Sigmoid colon (tissue), 7 donors: ENCODE results near the gene ERI3. TPM values are rescaled to one million over a fixed set of nuclear protein-coding genes. Genes with fewer than 3 reads are reported as not detected.

Experiments used
- DNase-seq: peaks from one replicate; pipeline ENCODE4 v3.0.0-alpha.2; 2019
- H3K27ac ChIP-seq, 4 donors: fragments of 200-600 bp; sonication (generic); one replicate each; pipeline ENCODE4 v1.5.1; 2016 to 2019; ENCODE audit warnings: mild to moderate bottlenecking in 1 of 4
- H3K27me3 ChIP-seq, 3 donors: fragments of 200-600 bp; sonication (generic); one replicate each; pipeline ENCODE4 v1.5.1; 2019; ENCODE audit warnings: mild to moderate bottlenecking in 1 of 3
- H3K36me3 ChIP-seq, 4 donors: fragments of 200-600 bp; sonication (generic); one replicate each; pipeline ENCODE4 v1.5.1; 2016 to 2019
- H3K4me1 ChIP-seq, 4 donors: fragments of 200-600 bp; sonication (generic); one replicate each; pipeline ENCODE4 v1.5.1; 2017 to 2019
- H3K4me3 ChIP-seq, 4 donors: fragments of 200-600 bp; sonication (generic); one replicate each; pipeline ENCODE4 v1.5.1; 2017 to 2019; ENCODE audit warnings: mild to moderate bottlenecking in 2 of 4, moderate library complexity in 1 of 4
- H3K9me3 ChIP-seq, 4 donors: fragments of 200-600 bp in 3 of 4; sonication (generic) in 3 of 4; one replicate each; pipeline versions ENCODE4 v1.5.1 to v1.6.1; 2013 to 2019
- EP300 ChIP-seq, 4 donors: sonication (generic); formaldehyde crosslinking; IDR thresholded peaks; one replicate each; pipeline ENCODE4 v1.6.1; 2017; ENCODE audit warnings: antibody characterized with exemption in 4 of 4
- POLR2A ChIP-seq, 2 donors: fragments of 450-650 bp; IDR thresholded peaks; one replicate each; pipeline ENCODE4 v1.6.1; 2016; ENCODE audit warnings: antibody characterized with exemption in 2 of 2, mild to moderate bottlenecking in 2 of 2, moderate library complexity in 2 of 2
- POLR2AphosphoS5 ChIP-seq, 4 donors: sonication (generic); formaldehyde crosslinking; IDR thresholded peaks; one replicate each; pipeline ENCODE4 v1.6.1; 2017; ENCODE audit warnings: antibody characterized with exemption in 4 of 4
- WGBS, 2 donors: extraction: QIAGEN DNeasy Blood & Tissue Kit; methylation state at CpG; one replicate each; pipeline ENCODE4 v1.1.7; 2013; 5-methylcytosine and 5-hydroxymethylcytosine counted together
- intact Hi-C: fragments of 100-400 bp; cut with DNase I; formaldehyde crosslinking; loops from one replicate; pipeline ENCODE4 v1.15.1; 2023
- polyA plus RNA-seq, 3 donors: library from polyadenylated mRNA; stranded (reverse); fragments of 200-250 nt; gene quantifications; one replicate each; pipeline ENCODE4 v1.2.3, GENCODE V29; 2013
- total RNA-seq, 4 donors: library from RNA; depleted of rRNA; stranded (reverse); fragments of >200 nt; gene quantifications; one replicate each; pipeline ENCODE4 v1.1.0, GENCODE V29; 2016
- TF ChIP-seq, protein P1 (sequence below), 4 experiments: fragments of 450-650 bp in 3 of 4; fragments of 200-600 bp in 1 of 4; IDR thresholded peaks; one replicate each; pipeline ENCODE4 v1.5.1; 2016 to 2019; ENCODE audit warnings: antibody characterized with exemption in 4 of 4, mild to moderate bottlenecking in 3 of 4, moderate library complexity in 2 of 4
- donor health status: healthy with polysubstance abuse.
- donor health status: Bipolar disorder and iron deficiency.
- donor health status: healthy.

Gene ERI3
- total and polyA plus RNA-seq, 7 donors = 25.6 to 88.3 (median 40.3) TPM

DNA sequence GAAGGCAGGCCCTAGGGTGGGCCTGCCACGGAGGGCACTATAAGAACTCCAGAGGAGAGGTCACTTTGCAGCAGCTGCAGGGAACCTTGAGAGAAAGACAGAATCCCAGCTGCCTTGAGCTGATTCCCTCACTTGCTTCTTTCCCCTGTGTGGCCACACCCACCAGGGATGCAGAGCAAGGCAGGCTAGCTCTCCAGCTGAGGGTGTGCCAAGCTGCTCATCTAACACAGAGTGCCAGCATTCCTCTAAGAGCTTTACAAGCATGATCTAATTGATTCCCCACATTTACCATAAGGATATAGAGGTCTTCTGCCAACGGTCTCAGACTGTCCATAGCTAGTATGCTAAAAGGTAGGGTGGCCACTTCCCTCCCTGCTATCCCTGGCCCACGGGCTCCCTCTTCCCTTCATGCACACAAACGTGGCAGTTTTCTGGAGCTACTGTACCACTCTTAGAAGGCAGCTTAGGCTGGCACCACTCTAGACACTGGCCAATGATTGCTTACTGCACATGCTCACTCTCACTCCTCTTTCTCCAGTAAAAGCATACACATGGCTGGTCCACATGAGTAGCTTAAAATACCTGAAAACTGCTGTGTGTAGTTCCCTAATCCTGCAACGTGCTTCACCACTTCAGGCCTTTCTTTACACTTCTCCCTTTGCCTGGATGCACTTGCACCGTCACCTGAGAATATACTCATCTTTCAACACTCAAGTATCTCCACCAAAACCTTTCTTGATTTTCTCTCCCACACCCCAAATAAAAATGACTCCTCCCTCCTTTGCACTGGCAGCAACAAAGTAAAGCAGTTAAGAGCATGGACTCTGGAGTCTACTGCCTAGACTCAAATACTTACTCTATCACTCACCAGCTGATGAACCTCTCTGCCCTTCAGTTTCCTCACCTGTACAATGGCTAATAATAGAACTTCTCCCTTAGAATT, 84.1 kb downstream of the ERI3 start:
- Histone ChIP-seq H3K36me3 (peaks cover 0 to 5% (median 0%) of the 10 kb centered on the region in 4 donors), H3K4me1 (peaks cover 0 to 15% (median 11%) of the 10 kb centered on the region in 4 donors), H3K4me3 (no peak overlapping the region), H3K9me3 (no peaks in the 10 kb centered on the region), H3K27me3 (no peaks in the 10 kb centered on the region), H3K27ac (no peak overlapping the region)
- 30 to 66% methylated on average over 6 of the region's 6 CpGs for WGBS, 2 donors
- intact Hi-C loops = no loop called here
- TF ChIP-seq, protein P1, sequence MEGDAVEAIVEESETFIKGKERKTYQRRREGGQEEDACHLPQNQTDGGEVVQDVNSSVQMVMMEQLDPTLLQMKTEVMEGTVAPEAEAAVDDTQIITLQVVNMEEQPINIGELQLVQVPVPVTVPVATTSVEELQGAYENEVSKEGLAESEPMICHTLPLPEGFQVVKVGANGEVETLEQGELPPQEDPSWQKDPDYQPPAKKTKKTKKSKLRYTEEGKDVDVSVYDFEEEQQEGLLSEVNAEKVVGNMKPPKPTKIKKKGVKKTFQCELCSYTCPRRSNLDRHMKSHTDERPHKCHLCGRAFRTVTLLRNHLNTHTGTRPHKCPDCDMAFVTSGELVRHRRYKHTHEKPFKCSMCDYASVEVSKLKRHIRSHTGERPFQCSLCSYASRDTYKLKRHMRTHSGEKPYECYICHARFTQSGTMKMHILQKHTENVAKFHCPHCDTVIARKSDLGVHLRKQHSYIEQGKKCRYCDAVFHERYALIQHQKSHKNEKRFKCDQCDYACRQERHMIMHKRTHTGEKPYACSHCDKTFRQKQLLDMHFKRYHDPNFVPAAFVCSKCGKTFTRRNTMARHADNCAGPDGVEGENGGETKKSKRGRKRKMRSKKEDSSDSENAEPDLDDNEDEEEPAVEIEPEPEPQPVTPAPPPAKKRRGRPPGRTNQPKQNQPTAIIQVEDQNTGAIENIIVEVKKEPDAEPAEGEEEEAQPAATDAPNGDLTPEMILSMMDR (IDR thresholded peaks at IDR 0.05) = no peak
- TF ChIP-seq POLR2AphosphoS5 (IDR thresholded peaks at IDR 0.05) = no peak
- no peak for TF ChIP-seq EP300 (IDR thresholded peaks at IDR 0.05)
- TF ChIP-seq POLR2A (IDR thresholded peaks at IDR 0.05) = no peak
- DNase-seq = no peak

DNA sequence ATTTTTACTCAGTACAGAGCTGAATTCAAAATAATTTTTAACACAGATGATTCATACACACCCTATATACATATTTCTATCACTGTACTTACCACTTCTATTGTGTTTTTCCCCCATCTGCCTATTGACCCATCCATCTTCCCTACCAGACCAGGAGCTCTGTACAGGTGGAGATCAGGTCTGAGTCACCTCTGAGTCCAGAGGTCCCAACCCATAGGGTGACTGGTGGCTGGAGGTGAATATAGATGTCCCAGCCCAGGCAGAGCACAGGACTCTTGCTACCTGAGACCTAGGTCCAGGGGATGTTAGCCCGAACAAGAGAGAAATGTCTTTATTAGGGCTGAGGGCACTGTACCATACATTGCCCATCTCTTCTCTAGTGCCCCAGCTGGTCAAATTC, 87.0 kb downstream of the ERI3 start:
- Histone ChIP-seq H3K4me1 (peaks cover 0 to 12% (median 9%) of the 10 kb centered on the region in 4 donors), H3K36me3 (no peaks in the 10 kb centered on the region), H3K27ac (no peak overlapping the region), H3K27me3 (no peaks in the 10 kb centered on the region), H3K9me3 (no peaks in the 10 kb centered on the region), H3K4me3 (no peak overlapping the region)
- no peak for DNase-seq
- TF ChIP-seq, protein P1 (IDR thresholded peaks at IDR 0.05) = no peak
- TF ChIP-seq POLR2A (IDR thresholded peaks at IDR 0.05) (no peak), EP300 (IDR thresholded peaks at IDR 0.05) (no peak), POLR2AphosphoS5 (IDR thresholded peaks at IDR 0.05) (no peak)
- 74 to 97% methylated on average over 1 of the region's 1 CpG for WGBS, 2 donors
- intact Hi-C loops = no loop called here

DNA sequence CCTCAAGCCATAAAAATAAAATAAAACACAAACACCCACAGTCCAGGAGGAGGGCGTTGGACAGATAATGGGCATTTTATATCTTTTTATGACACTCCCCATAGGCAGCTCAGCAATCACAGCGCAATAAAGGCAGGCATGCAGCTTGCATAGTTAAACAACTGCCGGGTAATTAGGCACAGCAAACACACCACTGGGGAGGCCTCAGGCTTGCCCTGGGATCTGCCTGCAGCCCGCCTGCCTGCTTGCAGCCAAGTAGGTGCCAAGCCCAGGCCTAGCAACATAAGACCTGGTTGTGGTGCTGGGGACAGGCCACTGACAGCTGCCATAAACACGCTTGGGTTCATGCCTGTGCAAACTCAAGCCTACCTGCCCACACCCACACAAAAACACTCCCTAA, 87.6 kb downstream of the ERI3 start:
- Histone ChIP-seq H3K27me3 (no peaks in the 10 kb centered on the region), H3K4me3 (no peak overlapping the region), H3K27ac (no peak overlapping the region), H3K36me3 (no peaks in the 10 kb centered on the region), H3K4me1 (peaks cover 0 to 12% (median 9%) of the 10 kb centered on the region in 4 donors), H3K9me3 (no peaks in the 10 kb centered on the region)
- intact Hi-C loops = no loop called here
- TF ChIP-seq POLR2A (IDR thresholded peaks at IDR 0.05) (no peak), POLR2AphosphoS5 (IDR thresholded peaks at IDR 0.05) (no peak), EP300 (IDR thresholded peaks at IDR 0.05) (no peak)
- TF ChIP-seq, protein P1 (IDR thresholded peaks at IDR 0.05) = no peak
- 17 to 75% methylated on average over 5 of the region's 5 CpGs for WGBS, 2 donors
- DNase-seq = no peak

DNA sequence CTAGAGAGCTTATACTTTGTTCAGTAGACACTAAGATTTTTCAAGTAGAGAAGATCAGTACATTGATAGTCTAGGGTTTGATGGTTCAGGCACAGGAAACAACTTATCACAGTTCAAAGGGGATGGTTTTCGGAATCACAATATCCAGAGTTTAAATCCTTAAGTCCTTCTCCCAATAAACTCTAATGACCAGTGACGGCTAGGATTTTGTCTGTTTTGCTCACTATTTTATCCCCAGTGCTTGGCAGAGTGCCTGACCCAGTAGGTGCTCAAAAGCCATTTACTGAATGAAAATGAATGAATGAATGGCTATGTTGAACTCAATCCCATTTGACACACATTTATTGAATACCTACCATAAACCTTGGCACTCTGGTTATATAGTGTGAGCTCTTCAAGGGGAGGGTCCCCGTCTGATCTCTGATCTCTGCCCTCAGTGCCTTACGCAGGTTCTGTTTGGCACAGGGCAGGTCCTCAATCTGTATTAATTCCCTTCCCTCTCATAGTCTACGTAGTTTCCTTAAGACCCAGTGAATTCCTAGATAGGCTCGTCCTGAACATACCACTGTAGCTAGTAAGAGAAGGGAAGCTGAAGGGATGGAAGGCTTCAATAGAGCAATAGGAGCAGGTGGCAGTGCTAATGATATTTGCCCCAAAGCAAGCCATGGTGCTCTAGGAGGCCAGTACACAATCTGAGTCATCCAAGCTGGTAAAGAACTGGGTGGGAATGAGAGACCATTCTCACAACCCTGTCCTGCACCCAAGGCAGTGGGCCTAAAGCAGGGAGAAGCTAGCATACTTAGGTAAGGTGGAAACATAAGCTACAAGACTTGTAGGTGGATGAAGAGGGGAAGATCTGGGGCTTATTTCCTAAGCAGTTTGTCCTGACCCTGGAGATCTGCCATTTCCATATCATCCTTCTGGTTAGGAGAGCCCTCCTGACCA, 88.4 kb downstream of the ERI3 start:
- Histone ChIP-seq H3K4me1 (peaks cover 0 to 11% (median 9%) of the 10 kb centered on the region in 4 donors), H3K4me3 (no peak overlapping the region), H3K9me3 (no peaks in the 10 kb centered on the region), H3K27ac (no peak overlapping the region), H3K27me3 (no peaks in the 10 kb centered on the region), H3K36me3 (no peaks in the 10 kb centered on the region)
- TF ChIP-seq POLR2A (IDR thresholded peaks at IDR 0.05) = no peak
- TF ChIP-seq, protein P1 (IDR thresholded peaks at IDR 0.05) = no peak
- no peak for TF ChIP-seq POLR2AphosphoS5 (IDR thresholded peaks at IDR 0.05)
- TF ChIP-seq EP300 (IDR thresholded peaks at IDR 0.05) = no peak
- no peak for DNase-seq
- intact Hi-C loops = no loop called here
- WGBS, 2 donors = 18 to 73% methylated on average over 6 of the region's 6 CpGs
